Measurements from ENCODE around the gene SLC27A4.

DNA sequence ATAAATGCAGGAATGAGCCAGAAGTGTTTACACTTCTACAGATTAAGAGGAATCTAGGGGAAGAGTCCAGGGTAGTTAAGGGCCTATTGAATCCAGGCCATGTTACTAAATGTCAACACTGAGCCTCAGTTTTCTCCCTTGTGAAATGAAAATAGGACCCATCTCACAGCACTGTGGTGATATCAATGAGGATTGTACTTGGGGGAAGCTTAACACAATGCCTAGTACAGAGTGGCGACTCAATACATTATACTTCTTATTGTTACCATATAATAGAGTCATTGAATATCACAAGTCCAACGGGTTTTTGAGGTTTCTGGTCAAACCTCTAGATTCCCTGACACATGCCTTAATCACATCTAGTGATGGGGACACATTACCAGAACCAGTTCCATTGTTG, 22.7 kb upstream of the SLC27A4 start:
- TF ChIP-seq, protein P1, sequence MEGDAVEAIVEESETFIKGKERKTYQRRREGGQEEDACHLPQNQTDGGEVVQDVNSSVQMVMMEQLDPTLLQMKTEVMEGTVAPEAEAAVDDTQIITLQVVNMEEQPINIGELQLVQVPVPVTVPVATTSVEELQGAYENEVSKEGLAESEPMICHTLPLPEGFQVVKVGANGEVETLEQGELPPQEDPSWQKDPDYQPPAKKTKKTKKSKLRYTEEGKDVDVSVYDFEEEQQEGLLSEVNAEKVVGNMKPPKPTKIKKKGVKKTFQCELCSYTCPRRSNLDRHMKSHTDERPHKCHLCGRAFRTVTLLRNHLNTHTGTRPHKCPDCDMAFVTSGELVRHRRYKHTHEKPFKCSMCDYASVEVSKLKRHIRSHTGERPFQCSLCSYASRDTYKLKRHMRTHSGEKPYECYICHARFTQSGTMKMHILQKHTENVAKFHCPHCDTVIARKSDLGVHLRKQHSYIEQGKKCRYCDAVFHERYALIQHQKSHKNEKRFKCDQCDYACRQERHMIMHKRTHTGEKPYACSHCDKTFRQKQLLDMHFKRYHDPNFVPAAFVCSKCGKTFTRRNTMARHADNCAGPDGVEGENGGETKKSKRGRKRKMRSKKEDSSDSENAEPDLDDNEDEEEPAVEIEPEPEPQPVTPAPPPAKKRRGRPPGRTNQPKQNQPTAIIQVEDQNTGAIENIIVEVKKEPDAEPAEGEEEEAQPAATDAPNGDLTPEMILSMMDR (tag by site-specific recombination; IDR thresholded peaks at IDR 0.05), result no peak
- TF ChIP-seq ZNF274 (IDR thresholded peaks at IDR 0.05; ENCODE audit: low read length) (no peak), ZNF274 (tag by site-specific recombination; IDR thresholded peaks at IDR 0.05; ENCODE audit: borderline replicate concordance) (no peak), ZNF140 (tag by site-specific recombination; IDR thresholded peaks at IDR 0.05) (no peak), ZNF791 (tag by site-specific recombination; IDR thresholded peaks at IDR 0.05) (no peak), YY1 (tag by site-specific recombination; IDR thresholded peaks at IDR 0.05) (no peak)
- TF ChIP-seq, protein P2, sequence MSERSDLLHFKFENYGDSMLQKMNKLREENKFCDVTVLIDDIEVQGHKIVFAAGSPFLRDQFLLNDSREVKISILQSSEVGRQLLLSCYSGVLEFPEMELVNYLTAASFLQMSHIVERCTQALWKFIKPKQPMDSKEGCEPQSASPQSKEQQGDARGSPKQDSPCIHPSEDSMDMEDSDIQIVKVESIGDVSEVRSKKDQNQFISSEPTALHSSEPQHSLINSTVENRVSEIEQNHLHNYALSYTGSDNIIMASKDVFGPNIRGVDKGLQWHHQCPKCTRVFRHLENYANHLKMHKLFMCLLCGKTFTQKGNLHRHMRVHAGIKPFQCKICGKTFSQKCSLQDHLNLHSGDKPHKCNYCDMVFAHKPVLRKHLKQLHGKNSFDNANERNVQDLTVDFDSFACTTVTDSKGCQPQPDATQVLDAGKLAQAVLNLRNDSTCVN (tag by site-specific recombination; optimal IDR thresholded peaks at IDR 0.05), result no peak

Data from HEK293 (cell line).